Common myeloid progenitor, CD34-positive (primary cell): Measurements from ENCODE around the gene KCTD4.

ENCODE experiments used
- CTCF ChIA-PET: fragments of 350-600 bp; sonication (Branson Sonifier 250); formaldehyde crosslinking; loops from one replicate; lab custom pipeline; 2021; ENCODE audit warnings: antibody characterized with exemption; lab: Charles Lee
- POLR2A ChIA-PET: fragments of 350-600 bp; sonication (Branson Sonifier 250); formaldehyde crosslinking; loops from one replicate; lab custom pipeline; 2021; ENCODE audit warnings: antibody characterized with exemption; lab: Charles Lee
- DNase-seq, 3 donors: peaks; one replicate each; pipeline versions ENCODE4 v3.0.0 to v3.0.0-alpha.2; 2013
- H3K27ac ChIP-seq, 2 experiments: 1 replicate in 1 of 2; 2 replicates in 1 of 2; pipeline ENCODE4 v1.7.0; 2013; ENCODE audit warnings: inconsistent platforms in 2 of 2, low read length in 2 of 2, mild to moderate bottlenecking in 2 of 2, low read depth in 1 of 2, moderate library complexity in 1 of 2; ENCODE audit not compliant: severe bottlenecking in 2 of 2, insufficient read depth in 1 of 2, poor library complexity in 1 of 2
- H3K27me3 ChIP-seq, 5 experiments: replicated peaks in 2 of 5; 1 replicate in 3 of 5; 2 replicates in 2 of 5; pipeline versions ENCODE4 v1.6.1 to v1.7.0; 2013; ENCODE audit warnings: low read length in 4 of 5, mild to moderate bottlenecking in 2 of 5, moderate library complexity in 2 of 5, inconsistent platforms in 1 of 5; ENCODE audit not compliant: insufficient read depth in 5 of 5, control insufficient read depth in 4 of 5
- H3K36me3 ChIP-seq, 4 experiments: 1 replicate in 2 of 4; 2 replicates in 2 of 4; pipeline versions ENCODE4 v1.6.1 to v1.7.0; 2013; ENCODE audit warnings: low read length in 3 of 4, control low read depth in 1 of 4, mild to moderate bottlenecking in 1 of 4; ENCODE audit not compliant: control insufficient read depth in 4 of 4, insufficient read depth in 4 of 4
- H3K4me1 ChIP-seq, 4 experiments: 1 replicate in 3 of 4; 2 replicates in 1 of 4; pipeline versions ENCODE4 v1.6.1 to v1.7.1; 2013; ENCODE audit warnings: low read length in 3 of 4, mild to moderate bottlenecking in 3 of 4, control low read depth in 1 of 4, inconsistent platforms in 1 of 4, moderate library complexity in 1 of 4; ENCODE audit not compliant: control insufficient read depth in 4 of 4, insufficient read depth in 4 of 4; ENCODE audit errors: control extremely low read depth in 1 of 4
- H3K4me3 ChIP-seq, 7 experiments: 1 replicate in 4 of 7; 2 replicates in 3 of 7; pipeline versions ENCODE4 v1.5.1 to v1.7.0; 2013; ENCODE audit warnings: mild to moderate bottlenecking in 7 of 7, low read length in 6 of 7, moderate library complexity in 6 of 7, inconsistent platforms in 2 of 7, low read depth in 2 of 7, control low read depth in 1 of 7; ENCODE audit not compliant: insufficient read depth in 4 of 7, control insufficient read depth in 1 of 7; ENCODE audit errors: extremely low read depth in 1 of 7
- H3K9me3 ChIP-seq, 5 experiments: 1 replicate in 4 of 5; 2 replicates in 1 of 5; pipeline versions ENCODE4 v1.6.1 to v1.7.1; 2013; ENCODE audit warnings: low read length in 4 of 5, mild to moderate bottlenecking in 2 of 5, inconsistent platforms in 1 of 5, low read depth in 1 of 5, moderate library complexity in 1 of 5; ENCODE audit not compliant: control insufficient read depth in 4 of 5, insufficient read depth in 2 of 5; ENCODE audit errors: control extremely low read depth in 1 of 5
- WGBS: methylation state at CpG from one replicate; pipeline ENCODE4 v1.1.5; 2013; ENCODE audit not compliant: insufficient coverage; 5-methylcytosine and 5-hydroxymethylcytosine counted together

KCTD4 gene

GRCh38 chr13:45218689-45219088 lies 17.8 kb upstream of the KCTD4 start:
- Histone ChIP-seq H3K27ac (no peak overlapping the region), H3K4me1 (peaks cover 0 to 11% (median 4%) of the 10 kb centered on the region in 4 experiments), H3K36me3 (no peaks in the 10 kb centered on the region), H3K27me3 (no peaks in the 10 kb centered on the region), H3K9me3 (no peaks in the 10 kb centered on the region), H3K4me3 (no peak overlapping the region)
- ChIA-PET CTCF (no interaction called here), POLR2A (no interaction called here)
- WGBS, result 100% methylated on average over 1 of the region's 1 CpG
- DNase-seq, result no peak

- no peaks in the 10 kb centered on the region for H3K36me3 ChIP-seq
- ChIA-PET POLR2A (no interaction called here), CTCF (interaction anchor here (1.0 kb wide), 1 partner anchor 169 kb away, joined by 3 read pairs; no protein-coding TSS in a partner anchor)
- WGBS, result 100% methylated on average over 2 of the region's 4 CpGs
- H3K4me3 ChIP-seq, result no peak overlapping the region
- peaks cover 0 to 11% (median 4%) of the 10 kb centered on the region in 4 experiments for H3K4me1 ChIP-seq
- no peak for DNase-seq
- no peaks in the 10 kb centered on the region for H3K9me3 ChIP-seq
- no peak overlapping the region for H3K27ac ChIP-seq
- H3K27me3 ChIP-seq, result no peaks in the 10 kb centered on the region
Measured at GRCh38 chr13:45216193-45216592, 15.3 kb upstream of the KCTD4 start.

GRCh38 chr13:45215392-45216077 lies 14.7 kb upstream of the KCTD4 start:
- Histone ChIP-seq H3K9me3 (no peaks in the 10 kb centered on the region), H3K36me3 (peaks cover 0 to 4% (median under 1%) of the 10 kb centered on the region in 4 experiments), H3K4me1 (peaks cover 0 to 11% (median 4%) of the 10 kb centered on the region in 4 experiments), H3K4me3 (no peak overlapping the region), H3K27me3 (no peaks in the 10 kb centered on the region), H3K27ac (no peak overlapping the region)
- 98% methylated on average over 5 of the region's 9 CpGs for WGBS
- ChIA-PET POLR2A (no interaction called here), CTCF (interaction anchor here (1.0 kb wide), 1 partner anchor 168 kb away, joined by 3 read pairs; no protein-coding TSS in a partner anchor)
- DNase-seq, result no peak

GRCh38 chr13:45209229-45209628 lies 8.4 kb upstream of the KCTD4 start:
- Histone ChIP-seq H3K27me3 (no peaks in the 10 kb centered on the region), H3K9me3 (no peaks in the 10 kb centered on the region), H3K27ac (no peak overlapping the region), H3K36me3 (peaks cover 0 to 18% (median 12%) of the 10 kb centered on the region in 4 experiments), H3K4me1 (peaks cover 0 to 3% (median 0%) of the 10 kb centered on the region in 4 experiments), H3K4me3 (no peak overlapping the region)
- ChIA-PET POLR2A (no interaction called here), CTCF (interaction anchor here (1.4 kb wide), 2 partner anchors 40 to 72 kb away, joined by 3 read pairs; no protein-coding TSS in a partner anchor)
- no peak for DNase-seq

DNA sequence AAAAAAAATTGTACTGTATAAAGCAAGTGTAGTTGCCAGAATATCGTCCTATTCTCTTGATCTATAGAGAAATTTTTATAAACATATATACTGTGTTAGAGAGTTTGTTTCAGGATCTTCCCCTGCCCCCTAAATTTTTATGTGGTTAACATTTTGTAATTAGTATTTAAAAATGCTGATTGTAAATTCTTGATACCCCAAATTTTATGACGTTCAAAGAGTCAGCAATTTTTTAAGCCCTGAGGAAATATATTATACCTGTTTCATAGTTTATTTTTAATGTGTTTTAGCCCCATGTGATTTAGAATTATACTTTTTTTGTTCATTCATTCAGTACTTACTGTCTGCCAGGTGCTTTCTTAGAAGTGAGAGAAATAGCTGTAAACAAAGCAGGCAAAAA lies 7.3 kb upstream of the KCTD4 start:
- DNase-seq, result no peak
- Histone ChIP-seq H3K36me3 (peaks cover 0 to 18% (median 12%) of the 10 kb centered on the region in 4 experiments), H3K4me1 (peaks cover 0 to 3% (median 0%) of the 10 kb centered on the region in 4 experiments), H3K4me3 (no peak overlapping the region), H3K27ac (no peak overlapping the region), H3K9me3 (no peaks in the 10 kb centered on the region), H3K27me3 (no peaks in the 10 kb centered on the region)
- ChIA-PET POLR2A (no interaction called here), CTCF (interaction anchor here (1.4 kb wide), 1 partner anchor 41 kb away, joined by 3 read pairs; no protein-coding TSS in a partner anchor)
- WGBS, result no CpG with 5 or more reads among the region's 2 CpGs

DNA sequence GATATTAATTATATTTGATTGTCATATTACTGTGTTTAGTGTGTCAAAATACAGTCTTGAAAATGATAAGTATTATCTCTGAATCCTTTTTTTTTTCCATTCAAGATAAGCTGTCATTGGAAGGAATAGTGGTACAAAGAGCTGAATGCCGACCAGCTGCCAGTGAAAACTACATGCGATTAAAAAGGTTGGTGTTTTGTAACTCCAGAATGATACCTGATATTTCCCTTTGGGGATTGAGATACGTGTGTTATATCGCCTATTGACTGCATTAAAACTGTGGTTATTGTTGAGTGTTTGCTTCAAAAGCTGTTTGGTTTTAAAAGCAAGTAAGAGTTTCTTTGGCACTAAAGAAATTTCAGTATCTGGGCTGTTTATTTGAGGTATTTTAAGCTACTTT lies 6.5 kb upstream of the KCTD4 start:
- DNase-seq, result no peak
- H3K27ac ChIP-seq, result no peak overlapping the region
- POLR2A ChIA-PET, result no interaction called here
- H3K36me3 ChIP-seq, result peaks cover 0 to 18% (median 12%) of the 10 kb centered on the region in 4 experiments
- H3K4me1 ChIP-seq, result peaks cover 0 to 3% (median 0%) of the 10 kb centered on the region in 4 experiments
- no peak overlapping the region for H3K4me3 ChIP-seq
- CTCF ChIA-PET, result interaction anchor here (0.7 to 1.3 kb wide), 2 partner anchors 10 to 29 kb away, joined by 3 to 4 read pairs; no protein-coding TSS in a partner anchor
- 100% methylated on average over 3 of the region's 4 CpGs for WGBS
- no peaks in the 10 kb centered on the region for H3K9me3 ChIP-seq
- no peaks in the 10 kb centered on the region for H3K27me3 ChIP-seq

DNA sequence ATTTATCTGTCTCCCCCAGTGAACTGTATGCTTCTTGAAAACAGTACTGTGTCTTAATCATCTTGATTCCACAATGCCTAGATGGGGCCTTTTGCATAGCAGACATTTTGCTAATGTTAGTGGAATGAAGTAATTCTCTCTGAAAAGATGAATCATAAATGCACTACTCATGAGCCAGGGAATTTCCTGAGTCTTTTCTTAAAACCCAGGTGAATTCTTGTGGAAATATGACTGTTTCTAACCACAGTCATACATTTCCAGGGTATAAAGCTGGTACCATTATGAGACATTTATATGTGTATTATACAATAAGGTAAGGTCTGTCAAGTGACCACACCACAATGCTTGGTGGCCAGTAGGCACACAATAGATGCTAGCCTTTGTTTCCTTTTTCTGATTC lies 5.5 kb upstream of the KCTD4 start:
- no peaks in the 10 kb centered on the region for H3K27me3 ChIP-seq
- DNase-seq, result no peak
- peaks cover 0 to 3% (median 0%) of the 10 kb centered on the region in 4 experiments for H3K4me1 ChIP-seq
- no peaks in the 10 kb centered on the region for H3K9me3 ChIP-seq
- H3K36me3 ChIP-seq, result peaks cover 0 to 20% (median 13%) of the 10 kb centered on the region in 4 experiments
- ChIA-PET POLR2A (no interaction called here), CTCF (interaction anchor here (1.3 kb wide), 1 partner anchor 28 kb away, joined by 4 read pairs; no protein-coding TSS in a partner anchor)
- H3K27ac ChIP-seq, result no peak overlapping the region
- no peak overlapping the region for H3K4me3 ChIP-seq
